ENCODE results near the gene PRODH2. TPM values are rescaled to one million over a fixed set of nuclear protein-coding genes. Genes with fewer than 3 reads are reported as not detected.

Gene PRODH2
- total and polyA plus RNA-seq, 2 experiments from 2014 or later: 6.8 to 13.9 TPM

GRCh38 chr19:35822579-35822978 lies 9.9 kb upstream of the PRODH2 start:
- TF ChIP-seq CTCF (IDR thresholded peaks at IDR 0.05; ENCODE audit: poor library complexity): no peak
- TF ChIP-seq EZH2 (IDR thresholded peaks at IDR 0.05; ENCODE audit: borderline replicate concordance): no peak
- TF ChIP-seq EZH2phosphoT487 (IDR thresholded peaks at IDR 0.05; ENCODE audit: low read depth, severe bottlenecking, unreplicated experiment): no peak
- Histone ChIP-seq H2AFZ (no peak overlapping the region), H3K27ac (no peak overlapping the region), H3K27me3 (peaks cover 4% of the 10 kb centered on the region), H3K79me2 (no peaks in the 10 kb centered on the region), H4K20me1 (ENCODE audit: insufficient read depth, poor library complexity, severe bottlenecking) (no peaks in the 10 kb centered on the region), H3K4me1 (ENCODE audit: insufficient read depth) (no peaks in the 10 kb centered on the region), H3K36me3 (replicated peaks; ENCODE audit: insufficient read depth, low read depth) (no peaks in the 10 kb centered on the region), H3K4me3 (no peak overlapping the region), H3K4me2 (no peak overlapping the region), H3K9me3 (ENCODE audit: low read depth) (no peaks in the 10 kb centered on the region), H3K9me2 (replicated peaks; ENCODE audit: insufficient read depth) (no peaks in the 10 kb centered on the region)
- 75% methylated on average over 3 of the region's 3 CpGs for WGBS (ENCODE audit: low lambda C conversion rate, missing lambda C conversion rate)
- no peak for DNase-seq (ENCODE audit: low spot score)

GRCh38 chr19:35818445-35818844 lies 5.8 kb upstream of the PRODH2 start:
- Histone ChIP-seq H3K4me2 (no peak overlapping the region), H3K36me3 (replicated peaks; ENCODE audit: insufficient read depth, low read depth) (no peaks in the 10 kb centered on the region), H3K27me3 (no peaks in the 10 kb centered on the region), H3K4me3 (no peak overlapping the region), H2AFZ (no peak overlapping the region), H3K79me2 (no peaks in the 10 kb centered on the region), H4K20me1 (ENCODE audit: insufficient read depth, poor library complexity, severe bottlenecking) (no peaks in the 10 kb centered on the region), H3K4me1 (ENCODE audit: insufficient read depth) (no peaks in the 10 kb centered on the region), H3K27ac (no peak overlapping the region), H3K9me2 (replicated peaks; ENCODE audit: insufficient read depth) (no peaks in the 10 kb centered on the region), H3K9me3 (ENCODE audit: low read depth) (no peaks in the 10 kb centered on the region)
- TF ChIP-seq CTCF (IDR thresholded peaks at IDR 0.05; ENCODE audit: poor library complexity) (no peak), EZH2 (IDR thresholded peaks at IDR 0.05; ENCODE audit: borderline replicate concordance) (no peak), EZH2phosphoT487 (IDR thresholded peaks at IDR 0.05; ENCODE audit: low read depth, severe bottlenecking, unreplicated experiment) (no peak)
- no peak for DNase-seq (ENCODE audit: low spot score)
- 79% methylated on average over 3 of the region's 3 CpGs for WGBS (ENCODE audit: low lambda C conversion rate, missing lambda C conversion rate)

GRCh38 chr19:35816846-35817245 lies 4.2 kb upstream of the PRODH2 start:
- H3K9me3 ChIP-seq (ENCODE audit: low read depth): no peaks in the 10 kb centered on the region
- H3K79me2 ChIP-seq: no peaks in the 10 kb centered on the region
- H3K4me2 ChIP-seq: no peak overlapping the region
- DNase-seq (ENCODE audit: low spot score): no peak
- no peaks in the 10 kb centered on the region for H3K27me3 ChIP-seq
- TF ChIP-seq EZH2 (IDR thresholded peaks at IDR 0.05; ENCODE audit: borderline replicate concordance) (no peak), EZH2phosphoT487 (IDR thresholded peaks at IDR 0.05; ENCODE audit: low read depth, severe bottlenecking, unreplicated experiment) (no peak), CTCF (IDR thresholded peaks at IDR 0.05; ENCODE audit: poor library complexity) (no peak)
- H3K4me1 ChIP-seq (ENCODE audit: insufficient read depth): no peaks in the 10 kb centered on the region
- no peaks in the 10 kb centered on the region for H3K36me3 ChIP-seq (replicated peaks; ENCODE audit: insufficient read depth, low read depth)
- H4K20me1 ChIP-seq (ENCODE audit: insufficient read depth, poor library complexity, severe bottlenecking): no peaks in the 10 kb centered on the region
- H3K9me2 ChIP-seq (replicated peaks; ENCODE audit: insufficient read depth): no peaks in the 10 kb centered on the region
- H3K27ac ChIP-seq: no peak overlapping the region
- 84% methylated on average over 9 of the region's 9 CpGs for WGBS (ENCODE audit: low lambda C conversion rate, missing lambda C conversion rate)
- H3K4me3 ChIP-seq: no peak overlapping the region
- no peak overlapping the region for H2AFZ ChIP-seq

- DNase-seq (ENCODE audit: low spot score): no peak
- no peak overlapping the region for H3K27ac ChIP-seq
- no peak for TF ChIP-seq CTCF (IDR thresholded peaks at IDR 0.05; ENCODE audit: poor library complexity)
- no peak for TF ChIP-seq EZH2 (IDR thresholded peaks at IDR 0.05; ENCODE audit: borderline replicate concordance)
- no peak for TF ChIP-seq EZH2phosphoT487 (IDR thresholded peaks at IDR 0.05; ENCODE audit: low read depth, severe bottlenecking, unreplicated experiment)
- no peak overlapping the region for H3K4me2 ChIP-seq
- no peaks in the 10 kb centered on the region for H3K4me1 ChIP-seq (ENCODE audit: insufficient read depth)
- H2AFZ ChIP-seq: no peak overlapping the region
- no peaks in the 10 kb centered on the region for H4K20me1 ChIP-seq (ENCODE audit: insufficient read depth, poor library complexity, severe bottlenecking)
- no peak overlapping the region for H3K4me3 ChIP-seq
- no peaks in the 10 kb centered on the region for H3K27me3 ChIP-seq
- H3K9me2 ChIP-seq (replicated peaks; ENCODE audit: insufficient read depth): no peaks in the 10 kb centered on the region
- H3K9me3 ChIP-seq (ENCODE audit: low read depth): no peaks in the 10 kb centered on the region
- no peaks in the 10 kb centered on the region for H3K79me2 ChIP-seq
- WGBS (ENCODE audit: low lambda C conversion rate, missing lambda C conversion rate): 58% methylated on average over 6 of the region's 6 CpGs
- no peaks in the 10 kb centered on the region for H3K36me3 ChIP-seq (replicated peaks; ENCODE audit: insufficient read depth, low read depth)
These were observed 3.6 kb upstream of the PRODH2 start for GRCh38 chr19:35816262-35816661.

Measured in hepatocyte (in vitro differentiated cells).